ENCODE data around the gene ELOVL7. TPM values are rescaled to one million over a fixed set of nuclear protein-coding genes. Genes with fewer than 3 reads are reported as not detected.

The ELOVL7 gene
- total and polyA plus RNA-seq, 10 donors = 0.43 to 8.1 (median 2.1) TPM

GRCh38 chr5:60789551-60789950 lies 54.5 kb downstream of the ELOVL7 start:
- 56 to 85% (median 80%) methylated on average over 3 of the region's 3 CpGs for WGBS, 5 donors
- no peaks in the 10 kb centered on the region for H3K36me3 ChIP-seq

GRCh38 chr5:60788863-60789513 lies 55.1 kb downstream of the ELOVL7 start:
- 82 to 90% (median 84%) methylated on average over 3 of the region's 3 CpGs for WGBS, 5 donors
- no peak overlapping the region for H3K27ac ChIP-seq
- no peaks in the 10 kb centered on the region for H3K9me3 ChIP-seq
- DNase-seq = no peak
- H3K4me3 ChIP-seq = no peak overlapping the region
- intact Hi-C loops (cut with DNase I; ENCODE audit: low total_unique reads) = no loop called here
- no peaks in the 10 kb centered on the region for H3K4me1 ChIP-seq
- no peaks in the 10 kb centered on the region for H3K36me3 ChIP-seq
- no peaks in the 10 kb centered on the region for H3K27me3 ChIP-seq (replicated peaks in 1 of 7)
- TF ChIP-seq POLR2A (IDR thresholded peaks at IDR 0.05) (no peak), CTCF (IDR thresholded peaks at IDR 0.05 in 8 of 11, conservative IDR thresholded peaks at IDR 0.05 in 3 of 11) (no peak), POLR2AphosphoS5 (IDR thresholded peaks at IDR 0.05) (no peak)

More at GRCh38 chr5:60789551-60789950, 54.5 kb downstream of the ELOVL7 start:
- DNase-seq = no peak
- Histone ChIP-seq H3K9me3 (no peaks in the 10 kb centered on the region), H3K4me1 (no peaks in the 10 kb centered on the region), H3K4me3 (no peak overlapping the region), H3K27me3 (replicated peaks in 1 of 7) (no peaks in the 10 kb centered on the region), H3K27ac (no peak overlapping the region)
- intact Hi-C loops (cut with DNase I; ENCODE audit: low total_unique reads) = no loop called here
- TF ChIP-seq POLR2AphosphoS5 (IDR thresholded peaks at IDR 0.05) = no peak
- TF ChIP-seq POLR2A (IDR thresholded peaks at IDR 0.05) = no peak
- no peak for TF ChIP-seq CTCF (IDR thresholded peaks at IDR 0.05 in 8 of 11, conservative IDR thresholded peaks at IDR 0.05 in 3 of 11)

GRCh38 chr5:60779466-60779865 lies 64.6 kb downstream of the ELOVL7 start:
- no peaks in the 10 kb centered on the region for H3K36me3 ChIP-seq
- intact Hi-C loops (cut with DNase I; ENCODE audit: low total_unique reads) = no loop called here
- no peaks in the 10 kb centered on the region for H3K4me1 ChIP-seq
- H3K4me3 ChIP-seq = no peak overlapping the region
- no peak for DNase-seq
- no peaks in the 10 kb centered on the region for H3K27me3 ChIP-seq (replicated peaks in 1 of 7)
- H3K27ac ChIP-seq = no peak overlapping the region
- peaks cover 0 to 7% (median under 1%) of the 10 kb centered on the region in 8 donors for H3K9me3 ChIP-seq
- TF ChIP-seq CTCF (IDR thresholded peaks at IDR 0.05 in 8 of 11, conservative IDR thresholded peaks at IDR 0.05 in 3 of 11) (no peak), POLR2A (IDR thresholded peaks at IDR 0.05) (no peak), POLR2AphosphoS5 (IDR thresholded peaks at IDR 0.05) (no peak)
- 90 to 96% (median 95%) methylated on average over 2 of the region's 2 CpGs for WGBS, 5 donors

- 61 to 73% (median 70%) methylated on average over 1 of the region's 1 CpG for WGBS, 5 donors
- TF ChIP-seq CTCF (IDR thresholded peaks at IDR 0.05 in 8 of 11, conservative IDR thresholded peaks at IDR 0.05 in 3 of 11) (no peak), POLR2AphosphoS5 (IDR thresholded peaks at IDR 0.05) (no peak), POLR2A (IDR thresholded peaks at IDR 0.05) (no peak)
- Histone ChIP-seq H3K27ac (no peak overlapping the region), H3K4me3 (no peak overlapping the region), H3K27me3 (replicated peaks in 1 of 7) (no peaks in the 10 kb centered on the region), H3K36me3 (no peaks in the 10 kb centered on the region), H3K9me3 (peaks cover 0 to 8% (median 2%) of the 10 kb centered on the region in 8 donors), H3K4me1 (no peaks in the 10 kb centered on the region)
- DNase-seq = no peak
- intact Hi-C loops (cut with DNase I; ENCODE audit: low total_unique reads) = no loop called here
Measured at GRCh38 chr5:60776343-60776742, 67.7 kb downstream of the ELOVL7 start.
